Stomach (tissue), 4 donors: ENCODE results near the gene ORM1.

Source experiments
- POLR2A ChIP-seq, 4 donors: fragments of 450-650 bp; IDR thresholded peaks; one replicate each; pipeline ENCODE4 v1.6.1; 2016; ENCODE audit warnings: antibody characterized with exemption in 4 of 4, control low read depth in 2 of 4, mild to moderate bottlenecking in 1 of 4, moderate library complexity in 1 of 4
- POLR2AphosphoS5 ChIP-seq, 3 donors: sonication (generic); formaldehyde crosslinking; IDR thresholded peaks; one replicate each; pipeline ENCODE4 v1.6.1; 2016; ENCODE audit warnings: antibody characterized with exemption in 3 of 3
- TF ChIP-seq, protein P1 (sequence below), 7 experiments: fragments of 450-650 bp in 4 of 7; fragments of 200-600 bp in 3 of 7; sonication (generic) in 3 of 7; IDR thresholded peaks; one replicate each; pipeline ENCODE4 v1.5.1; 2016 to 2019; ENCODE audit warnings: antibody characterized with exemption in 7 of 7, control low read depth in 2 of 7, mild to moderate bottlenecking in 1 of 7

DNA sequence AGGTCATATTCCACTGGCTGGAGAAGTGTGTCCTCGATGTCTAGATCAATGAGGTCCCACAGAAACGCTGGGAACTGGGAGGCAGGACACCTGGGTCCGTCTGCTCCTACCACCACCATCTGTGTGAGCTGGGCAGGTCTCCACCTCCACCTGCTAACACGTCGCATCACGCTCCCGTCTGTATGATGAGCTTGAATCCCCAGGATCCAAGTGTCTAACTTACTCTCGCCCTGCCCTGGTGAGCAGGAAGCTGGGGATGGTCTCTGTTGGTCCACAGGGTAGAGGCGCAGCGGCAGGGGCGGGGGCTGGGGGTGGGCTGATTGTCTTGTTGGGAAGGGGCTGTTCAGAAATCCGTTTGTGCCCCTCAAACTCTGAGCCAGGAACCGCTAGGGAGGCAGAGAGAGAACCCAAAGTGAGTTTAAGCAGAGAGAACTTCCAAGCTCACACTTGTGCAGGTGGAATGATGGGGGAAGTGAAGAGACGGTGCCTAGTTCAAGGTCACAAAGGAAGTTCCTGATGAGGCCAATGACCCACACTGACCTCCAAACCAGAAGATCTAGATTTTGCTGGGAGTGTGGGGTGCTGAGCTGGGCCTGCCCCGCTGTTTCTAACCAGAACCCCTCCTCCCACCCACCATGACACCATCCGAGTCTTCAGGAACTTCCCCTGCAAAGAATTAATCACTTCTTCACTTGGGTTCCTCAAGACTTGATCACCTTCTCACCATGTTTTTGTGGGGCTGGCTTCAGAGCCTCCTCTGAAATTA, 27.9 kb downstream of the ORM1 start:
- TF ChIP-seq, protein P1, sequence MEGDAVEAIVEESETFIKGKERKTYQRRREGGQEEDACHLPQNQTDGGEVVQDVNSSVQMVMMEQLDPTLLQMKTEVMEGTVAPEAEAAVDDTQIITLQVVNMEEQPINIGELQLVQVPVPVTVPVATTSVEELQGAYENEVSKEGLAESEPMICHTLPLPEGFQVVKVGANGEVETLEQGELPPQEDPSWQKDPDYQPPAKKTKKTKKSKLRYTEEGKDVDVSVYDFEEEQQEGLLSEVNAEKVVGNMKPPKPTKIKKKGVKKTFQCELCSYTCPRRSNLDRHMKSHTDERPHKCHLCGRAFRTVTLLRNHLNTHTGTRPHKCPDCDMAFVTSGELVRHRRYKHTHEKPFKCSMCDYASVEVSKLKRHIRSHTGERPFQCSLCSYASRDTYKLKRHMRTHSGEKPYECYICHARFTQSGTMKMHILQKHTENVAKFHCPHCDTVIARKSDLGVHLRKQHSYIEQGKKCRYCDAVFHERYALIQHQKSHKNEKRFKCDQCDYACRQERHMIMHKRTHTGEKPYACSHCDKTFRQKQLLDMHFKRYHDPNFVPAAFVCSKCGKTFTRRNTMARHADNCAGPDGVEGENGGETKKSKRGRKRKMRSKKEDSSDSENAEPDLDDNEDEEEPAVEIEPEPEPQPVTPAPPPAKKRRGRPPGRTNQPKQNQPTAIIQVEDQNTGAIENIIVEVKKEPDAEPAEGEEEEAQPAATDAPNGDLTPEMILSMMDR (IDR thresholded peaks at IDR 0.05) = no peak
- TF ChIP-seq POLR2AphosphoS5 (IDR thresholded peaks at IDR 0.05) = no peak
- TF ChIP-seq POLR2A (IDR thresholded peaks at IDR 0.05) = no peak
